Activated CD4-positive, CD25-positive, alpha-beta regulatory T cell treated with anti-CD3 and anti-CD28 coated beads, Interleukin-2, amount 50 U/mL, for 24 hours (primary cell): Measurements from ENCODE around the gene DNAH2.

Source experiments
- ATAC-seq, 2 donors: fragments of 150-1000 bp; cut with Tn5 transposase; one replicate each; pipeline ENCODE4 v1.10.0; 2021; ENCODE audit warnings: mild to moderate bottlenecking in 1 of 2, moderate library complexity in 1 of 2

DNAH2 gene

DNA sequence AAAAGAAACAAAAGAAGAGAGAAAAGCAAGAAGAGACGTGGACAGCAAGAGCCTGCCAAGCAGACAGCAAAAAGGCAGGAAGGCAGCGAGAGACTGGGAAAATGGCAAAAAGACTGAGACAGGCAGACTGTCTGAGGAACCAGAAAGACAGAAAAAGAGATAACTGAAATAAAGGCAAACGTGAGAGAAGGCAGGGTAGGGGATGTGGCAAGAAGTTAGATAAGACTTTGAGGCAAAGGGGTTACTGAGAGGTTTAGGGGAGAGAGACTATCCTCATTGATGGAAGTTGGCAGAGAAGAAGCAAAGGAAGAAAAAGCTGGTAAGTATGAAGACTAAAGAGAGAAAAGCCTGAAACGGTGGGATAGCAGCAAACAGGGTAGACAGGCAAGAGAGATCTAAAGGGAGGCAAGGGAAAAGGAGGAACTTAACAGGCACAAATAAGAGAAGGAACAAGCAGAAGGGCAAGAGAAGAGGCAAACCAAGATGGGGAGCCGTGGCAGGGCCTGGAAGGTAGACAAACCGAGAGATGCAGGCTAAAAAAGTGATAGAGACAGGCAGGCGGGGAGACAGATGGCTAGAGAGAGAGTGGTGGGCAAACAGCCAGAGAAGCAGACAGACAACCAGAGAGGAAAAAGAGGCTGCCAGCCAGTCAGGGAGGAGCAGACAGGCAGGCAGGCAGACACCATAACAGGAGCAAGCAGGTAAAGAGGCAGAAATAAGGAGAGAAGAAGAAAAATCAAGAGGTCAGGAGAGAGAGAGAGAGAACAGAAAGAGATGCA is 163.9 kb downstream of the DNAH2 start:
- ATAC-seq, result no peak

DNA sequence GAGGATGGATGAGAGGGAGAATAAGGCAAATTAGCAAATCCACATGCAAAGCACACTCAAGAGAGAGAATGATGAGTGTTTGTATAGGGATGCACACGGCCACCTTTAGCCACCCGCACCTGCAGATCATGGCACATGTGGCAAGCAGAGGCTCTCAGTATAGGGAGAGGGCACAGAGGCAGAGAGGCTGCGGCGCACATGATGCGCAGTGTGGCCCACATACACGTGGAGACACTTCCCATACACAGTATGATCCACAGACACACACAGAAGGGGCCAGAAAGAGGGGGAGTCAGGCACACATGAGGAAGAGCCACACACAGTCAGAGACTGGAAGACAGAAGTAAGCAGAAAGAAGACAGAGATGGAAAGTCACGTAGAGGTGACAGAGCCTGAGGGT is 164.5 kb downstream of the DNAH2 start:
- no peak for ATAC-seq

DNA sequence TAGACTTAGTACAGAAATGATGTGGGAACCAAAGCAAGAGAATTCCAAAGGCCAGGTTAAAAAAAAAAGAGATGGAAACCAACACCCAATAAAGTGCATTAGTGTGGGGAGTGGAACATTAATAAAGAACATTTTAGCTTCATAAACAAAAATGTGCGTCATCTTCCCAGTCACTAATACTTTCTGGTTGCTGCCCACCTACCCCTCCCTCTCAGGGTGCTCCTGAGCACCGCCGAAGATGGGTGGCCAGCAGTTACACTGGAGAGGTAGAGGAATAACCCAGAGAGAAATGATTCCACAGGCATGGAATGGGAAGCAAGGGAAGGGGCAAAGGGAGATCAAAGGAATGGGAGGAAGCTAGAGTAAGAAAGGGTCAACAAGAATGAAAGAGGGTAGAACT is 165.1 kb downstream of the DNAH2 start:
- no peak for ATAC-seq
